OCI-LY1 (cell line): ENCODE results near the gene DNAJB8.

Source experiments
- EZH2 ChIP-seq: fragments of 200-600 bp; sonication (generic), shearing (Covaris generic); IDR thresholded peaks from 2 replicates; pipeline ENCODE4 v1.8.0; 2017; ENCODE audit warnings: borderline replicate concordance, mixed run types, mild to moderate bottlenecking, antibody characterized with exemption, low read length, moderate library complexity, mixed read lengths
- TF ChIP-seq, protein P1 (sequence below): fragments of 200-600 bp; sonication (generic), shearing (Covaris generic); IDR thresholded peaks from 2 replicates; pipeline ENCODE4 v1.5.1; 2017; ENCODE audit warnings: mild to moderate bottlenecking, antibody characterized with exemption, low read length, moderate library complexity, mixed read lengths

DNA sequence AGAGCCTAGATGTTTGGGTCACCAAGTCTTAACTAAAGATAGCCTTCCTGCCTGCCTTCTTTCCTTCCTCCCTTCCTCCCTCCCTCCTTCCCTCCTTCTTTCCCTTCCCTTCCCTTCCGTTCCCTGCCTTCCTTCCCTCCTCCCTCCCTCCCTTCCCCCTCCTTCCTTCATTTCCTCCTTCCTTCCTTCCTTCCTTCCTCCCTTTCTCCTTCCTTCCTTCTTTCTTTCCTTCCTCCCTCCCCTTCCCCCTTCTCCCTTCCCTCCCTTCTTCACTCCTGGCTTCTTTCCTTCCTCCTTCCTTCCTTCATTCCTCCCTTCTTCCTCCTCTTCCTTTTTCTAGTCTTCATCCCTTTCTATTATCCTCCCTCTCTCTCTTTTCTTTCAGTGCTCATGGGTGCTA lies 2.0 kb downstream of the DNAJB8 start:
- TF ChIP-seq, protein P1, sequence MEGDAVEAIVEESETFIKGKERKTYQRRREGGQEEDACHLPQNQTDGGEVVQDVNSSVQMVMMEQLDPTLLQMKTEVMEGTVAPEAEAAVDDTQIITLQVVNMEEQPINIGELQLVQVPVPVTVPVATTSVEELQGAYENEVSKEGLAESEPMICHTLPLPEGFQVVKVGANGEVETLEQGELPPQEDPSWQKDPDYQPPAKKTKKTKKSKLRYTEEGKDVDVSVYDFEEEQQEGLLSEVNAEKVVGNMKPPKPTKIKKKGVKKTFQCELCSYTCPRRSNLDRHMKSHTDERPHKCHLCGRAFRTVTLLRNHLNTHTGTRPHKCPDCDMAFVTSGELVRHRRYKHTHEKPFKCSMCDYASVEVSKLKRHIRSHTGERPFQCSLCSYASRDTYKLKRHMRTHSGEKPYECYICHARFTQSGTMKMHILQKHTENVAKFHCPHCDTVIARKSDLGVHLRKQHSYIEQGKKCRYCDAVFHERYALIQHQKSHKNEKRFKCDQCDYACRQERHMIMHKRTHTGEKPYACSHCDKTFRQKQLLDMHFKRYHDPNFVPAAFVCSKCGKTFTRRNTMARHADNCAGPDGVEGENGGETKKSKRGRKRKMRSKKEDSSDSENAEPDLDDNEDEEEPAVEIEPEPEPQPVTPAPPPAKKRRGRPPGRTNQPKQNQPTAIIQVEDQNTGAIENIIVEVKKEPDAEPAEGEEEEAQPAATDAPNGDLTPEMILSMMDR: no peak
- no peak for TF ChIP-seq EZH2
